HG02852 (cell line): Measurements from ENCODE around the gene NRXN3.
"Not testable (repeated sequence)": the region's sequence is repeated elsewhere in the genome, so short reads cannot be mapped to it uniquely, and the experiment has no call there.

Experiments
- ATAC-seq: cut with Tn5 transposase; IDR thresholded peaks from one replicate; pipeline ENCODE4 v1.9.1; 2021; ENCODE audit warnings: mild to moderate bottlenecking, moderate library complexity; ENCODE audit not compliant: unreplicated experiment

Gene NRXN3

DNA sequence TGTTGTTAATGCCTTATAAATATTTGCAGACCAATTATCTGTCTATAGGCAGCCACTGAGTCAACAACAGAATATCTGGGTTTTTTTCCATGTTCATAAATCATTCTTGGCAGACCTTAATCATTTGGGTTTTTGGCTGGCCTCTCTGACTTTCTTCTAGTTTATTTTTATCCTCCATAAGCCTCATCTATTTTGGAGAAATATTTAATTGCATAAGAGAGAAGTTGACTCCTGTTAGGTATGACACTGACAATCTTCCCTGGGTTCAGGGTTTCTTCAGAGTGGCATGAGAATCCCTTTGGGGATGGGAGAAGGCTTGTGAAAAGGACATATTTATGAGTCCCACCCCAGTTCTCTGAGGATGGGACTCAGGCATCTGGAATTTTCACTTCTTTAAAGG is 299.8 kb downstream of the NRXN3 start:
- no peak for ATAC-seq

DNA sequence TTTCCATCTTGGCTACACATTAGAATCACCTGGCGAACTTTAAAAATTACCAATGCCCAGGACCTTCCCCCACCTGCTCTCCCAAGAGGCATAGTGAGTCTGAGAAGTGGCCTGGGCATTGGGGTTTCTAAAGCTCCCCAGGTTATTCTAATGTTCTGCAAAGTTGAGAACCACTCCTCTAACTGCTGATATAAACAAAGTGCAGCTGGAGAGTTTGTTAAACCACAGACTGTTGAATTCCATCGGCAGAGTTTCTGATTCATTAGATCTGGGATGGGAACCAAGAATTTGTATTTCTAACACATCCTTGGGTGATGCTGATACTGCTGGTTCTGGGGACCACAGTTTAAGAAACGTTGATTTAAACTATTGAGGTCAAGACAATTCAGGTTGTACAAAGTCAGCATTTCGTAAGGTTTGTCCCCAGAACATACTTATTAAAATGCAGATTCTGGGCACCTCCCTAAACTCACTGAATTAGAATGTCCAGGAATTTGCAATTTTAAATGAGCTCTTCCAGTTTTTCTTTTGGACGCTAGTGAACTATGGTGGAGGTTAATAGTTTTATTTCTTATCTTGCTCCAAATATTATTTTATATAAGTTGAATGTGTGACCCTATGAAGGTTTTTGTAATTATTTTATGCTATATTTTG is 309.1 kb downstream of the NRXN3 start:
- no peak for ATAC-seq

DNA sequence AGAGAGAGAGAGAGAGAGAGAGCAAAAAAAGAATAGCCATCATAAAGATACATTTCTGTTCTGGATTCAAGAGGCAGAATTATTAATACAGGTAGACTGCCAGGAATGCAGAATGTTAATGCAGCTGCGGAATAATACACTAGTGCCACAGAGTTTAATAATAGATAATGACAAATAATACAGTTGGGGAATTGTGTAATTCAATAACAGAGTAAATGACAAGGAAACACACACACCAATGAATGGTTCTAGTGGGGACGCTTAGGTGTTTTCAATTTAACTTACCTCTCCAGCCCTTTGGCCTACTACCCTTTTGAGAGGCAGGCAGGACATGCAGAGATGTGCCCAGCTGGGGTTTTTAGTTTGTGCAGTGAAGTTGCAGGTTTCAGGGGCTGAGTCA is 313.9 kb downstream of the NRXN3 start:
- no peak for ATAC-seq

DNA sequence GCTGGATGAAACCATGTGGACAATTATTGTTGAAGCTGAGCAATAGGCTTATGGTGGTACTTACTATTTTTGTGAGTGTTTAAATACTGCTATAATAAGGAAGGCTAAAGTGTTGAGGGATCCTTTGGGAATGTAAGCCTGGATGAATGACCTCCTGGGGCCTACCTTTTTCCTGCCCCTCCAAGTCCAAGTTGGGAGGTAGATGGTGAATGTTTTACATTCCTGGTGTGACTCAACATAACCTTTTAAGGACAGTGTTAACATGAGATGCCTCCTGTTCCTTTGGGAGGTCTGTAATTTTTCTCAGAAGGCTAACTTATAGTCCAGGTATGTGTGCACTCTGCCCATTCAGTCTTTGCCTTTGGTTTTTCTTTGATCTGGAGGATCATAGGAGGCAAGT is 315.9 kb downstream of the NRXN3 start:
- ATAC-seq = no peak

DNA sequence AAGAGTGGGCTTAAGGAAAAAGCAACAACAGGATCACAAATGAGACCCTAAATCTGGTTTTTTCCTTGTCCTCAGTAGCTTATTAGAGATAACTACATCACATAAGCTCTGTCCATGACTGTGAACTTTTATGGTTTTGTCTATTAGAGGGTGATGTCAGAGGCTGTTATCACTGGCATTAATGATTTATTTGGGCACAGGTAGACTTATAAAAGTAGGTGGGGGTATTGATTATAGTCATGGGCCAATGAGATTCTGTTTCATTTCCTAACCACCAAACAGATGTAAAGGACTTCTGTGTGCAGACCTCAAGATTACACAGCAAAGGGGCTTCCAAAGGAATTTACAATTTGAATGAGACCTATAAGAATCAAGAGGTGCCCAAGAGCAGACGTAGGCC is 316.4 kb downstream of the NRXN3 start:
- ATAC-seq = no peak

DNA sequence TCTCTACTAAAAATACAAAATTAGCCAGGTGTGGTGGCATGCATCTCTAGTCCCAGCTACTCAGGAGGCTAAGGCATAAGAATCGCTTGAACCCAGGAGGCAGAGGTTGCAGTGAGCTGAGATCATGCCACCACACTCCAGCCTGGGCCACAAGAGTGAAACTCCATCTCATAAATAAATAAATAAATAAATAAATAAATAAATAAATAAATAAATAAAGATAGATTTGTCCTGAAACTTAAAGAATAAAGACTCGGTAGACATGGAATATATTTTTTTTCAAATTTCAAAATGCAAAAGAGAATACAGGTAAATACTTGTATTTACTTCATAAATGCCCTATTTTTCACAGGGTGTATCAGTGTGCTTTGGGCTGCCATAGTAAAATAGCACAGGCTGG is 317.4 kb downstream of the NRXN3 start:
- not testable (repeated sequence) for ATAC-seq

DNA sequence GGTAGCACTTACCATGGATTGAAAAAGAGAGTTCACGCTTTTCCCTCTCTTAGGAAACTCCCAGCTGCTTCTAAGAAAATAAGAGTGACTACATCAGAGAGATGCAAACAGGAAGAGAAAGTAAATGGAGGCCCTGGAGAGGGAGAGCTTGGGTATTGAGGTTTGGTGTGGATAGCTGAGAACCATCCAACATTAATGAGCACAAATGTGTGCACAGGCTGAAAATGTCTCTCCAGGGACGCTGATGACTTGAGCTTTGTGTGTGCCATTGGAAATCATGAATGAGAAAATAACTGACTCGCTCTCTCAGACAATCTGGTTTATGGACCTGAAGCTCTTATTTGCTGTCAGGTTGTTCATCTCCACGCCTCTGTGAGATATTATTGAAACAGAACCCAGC is 318.8 kb downstream of the NRXN3 start:
- ATAC-seq = no peak

DNA sequence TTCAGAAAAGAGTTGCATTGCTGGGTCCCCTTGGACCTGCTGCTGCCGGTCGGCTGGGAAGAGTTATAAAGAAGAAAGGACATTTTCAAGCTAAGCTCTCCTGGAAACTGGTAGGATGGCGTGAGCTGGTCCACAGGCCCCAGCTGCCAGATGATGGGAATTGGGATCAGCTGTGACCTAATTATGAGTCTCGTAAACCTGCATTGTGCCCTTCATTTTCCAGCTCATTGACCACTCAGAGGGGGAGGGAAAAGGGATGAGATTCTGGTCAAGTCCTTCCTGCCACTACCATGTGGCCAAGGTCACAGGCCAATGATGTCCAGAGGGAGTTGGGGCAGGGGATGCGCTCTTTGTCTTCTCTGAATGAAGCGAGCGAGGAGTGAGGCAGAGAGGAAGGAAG is 320.9 kb downstream of the NRXN3 start:
- no peak for ATAC-seq

DNA sequence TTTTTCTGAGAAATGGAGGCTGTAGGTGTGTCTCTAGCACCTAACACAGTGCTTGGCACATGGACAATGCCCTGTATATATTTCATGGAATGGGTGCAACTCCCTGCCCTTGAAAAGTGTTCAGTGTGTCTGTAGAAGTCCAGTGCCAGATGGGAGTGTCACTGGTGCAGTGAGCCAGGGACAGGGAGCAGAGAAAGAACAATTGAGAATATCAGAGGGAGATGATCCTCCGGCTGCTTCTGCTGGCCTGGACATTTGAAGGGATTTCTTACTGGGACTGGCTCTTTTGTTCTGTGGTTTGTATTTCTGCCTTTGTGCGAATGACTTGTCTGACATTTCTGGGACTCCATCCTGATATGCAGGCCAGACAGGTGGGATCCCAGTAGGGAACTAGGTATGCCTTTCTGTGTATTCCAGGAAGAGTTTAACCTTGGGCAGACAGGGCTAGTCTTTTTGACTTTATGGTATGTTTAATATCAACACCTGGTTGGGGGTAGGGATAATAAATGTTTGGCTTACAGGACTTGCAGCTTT is 328.0 kb downstream of the NRXN3 start:
- ATAC-seq = no peak

DNA sequence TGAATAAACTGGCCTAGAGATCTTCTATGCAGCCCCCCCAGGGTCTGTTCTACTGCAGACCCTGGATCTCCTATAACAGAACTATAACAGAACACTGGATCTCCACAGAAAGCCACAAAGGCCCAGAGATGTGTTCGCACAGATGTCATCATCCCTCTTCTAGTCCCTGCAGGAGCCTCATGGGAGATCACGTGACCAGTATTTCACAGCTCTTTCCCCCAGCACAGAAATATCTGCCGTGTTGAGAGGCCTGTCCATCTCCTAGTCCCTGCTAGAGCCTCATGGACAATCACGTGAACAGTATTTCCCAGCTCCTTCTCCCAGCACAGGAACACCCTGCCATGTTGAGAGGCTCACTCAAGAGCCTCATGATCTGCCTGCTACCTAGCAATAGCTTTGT is 331.7 kb downstream of the NRXN3 start:
- ATAC-seq = no peak

DNA sequence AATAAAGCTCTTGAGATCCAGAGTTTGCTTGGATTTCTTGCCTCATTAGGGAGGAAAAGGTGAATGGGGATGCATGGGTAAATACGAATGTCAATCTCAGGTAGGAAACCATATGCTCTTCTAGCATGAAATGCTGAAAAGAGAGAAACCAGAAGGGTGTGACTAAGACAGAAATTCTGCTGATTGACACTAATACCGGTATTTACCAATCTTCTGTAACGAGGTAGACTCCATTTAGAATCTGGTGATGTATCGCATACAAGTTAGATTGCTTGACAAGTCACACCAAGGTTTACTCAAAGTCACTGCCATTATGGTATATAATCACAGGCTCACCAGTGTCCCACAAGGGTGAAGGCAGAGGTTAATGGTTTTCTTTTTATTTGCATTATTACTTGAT is 337.9 kb downstream of the NRXN3 start:
- ATAC-seq = no peak

DNA sequence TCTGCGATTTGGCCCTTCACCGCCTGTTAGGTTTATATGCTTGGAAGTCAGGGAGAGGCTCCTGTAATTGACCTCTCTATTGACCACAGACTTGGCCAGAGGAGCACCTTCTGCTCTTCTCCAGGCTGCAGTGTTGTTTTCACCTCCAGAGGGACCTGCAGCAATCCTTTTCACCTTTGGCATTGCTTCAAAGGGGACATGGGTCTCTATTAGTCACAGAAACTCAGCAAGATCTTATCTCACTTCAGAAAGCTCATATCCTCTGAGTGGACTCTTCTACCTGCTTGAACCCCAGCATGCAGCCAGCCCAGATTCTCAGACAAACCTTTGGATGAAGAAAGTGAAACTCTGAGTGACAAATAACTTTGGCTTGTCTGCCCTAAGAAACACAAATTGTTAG is 339.3 kb downstream of the NRXN3 start:
- ATAC-seq = peak; percentile 67

DNA sequence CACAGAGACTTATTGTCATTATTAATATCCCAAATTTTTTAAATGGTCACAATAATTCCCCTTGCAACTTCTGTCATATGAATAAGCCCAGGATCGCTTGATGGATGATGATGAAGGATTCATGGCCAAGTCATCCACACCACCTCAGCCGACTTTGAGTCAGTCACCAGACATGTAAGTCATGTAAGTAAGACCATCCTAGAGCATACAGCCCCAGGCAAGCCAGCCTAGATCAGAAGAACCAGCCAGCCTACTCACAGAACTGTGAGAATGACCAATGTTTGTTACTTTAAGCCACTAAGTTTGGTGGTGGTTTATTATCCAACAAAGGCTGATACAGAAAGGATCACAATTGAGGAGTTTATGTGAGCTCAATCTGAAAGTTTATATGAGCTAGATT is 341.8 kb downstream of the NRXN3 start:
- ATAC-seq = no peak

DNA sequence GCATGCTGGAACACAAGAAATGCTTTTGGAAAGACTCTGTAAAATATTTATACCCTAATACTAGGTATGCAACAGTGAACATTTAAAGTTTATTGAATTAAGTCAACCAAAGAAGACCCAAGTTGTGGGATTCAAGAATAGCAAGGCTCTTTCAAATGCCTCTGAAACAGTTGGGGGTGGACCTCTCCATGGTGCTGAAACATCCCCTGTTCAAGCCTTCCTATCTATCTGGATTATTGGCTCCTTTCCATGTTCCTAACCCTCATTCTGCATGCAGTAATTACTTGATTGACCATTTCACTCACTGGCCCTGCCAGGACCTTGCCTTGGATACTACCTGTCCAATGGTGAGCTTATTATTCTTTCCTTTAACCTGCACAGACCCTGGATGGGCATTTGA is 349.7 kb downstream of the NRXN3 start:
- ATAC-seq = no peak

DNA sequence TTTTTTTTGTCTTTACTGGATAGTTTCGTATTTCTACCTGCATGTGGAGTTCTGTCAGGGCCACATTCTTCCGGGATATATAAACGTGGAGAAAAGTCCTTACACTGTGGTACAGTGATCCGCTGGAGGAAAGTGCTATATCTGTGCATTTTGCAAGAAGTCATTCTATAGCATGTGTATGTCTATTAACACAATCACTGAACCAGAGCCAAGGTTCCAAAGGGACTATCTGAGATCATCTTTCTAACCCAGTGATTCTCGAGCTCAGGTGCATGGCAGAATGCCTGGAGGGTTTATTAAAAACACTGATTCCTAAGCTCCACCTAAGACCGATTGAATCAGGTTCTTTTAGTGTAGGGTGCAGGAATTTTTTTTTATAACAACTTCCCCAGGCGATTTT is 354.0 kb downstream of the NRXN3 start:
- no peak for ATAC-seq

DNA sequence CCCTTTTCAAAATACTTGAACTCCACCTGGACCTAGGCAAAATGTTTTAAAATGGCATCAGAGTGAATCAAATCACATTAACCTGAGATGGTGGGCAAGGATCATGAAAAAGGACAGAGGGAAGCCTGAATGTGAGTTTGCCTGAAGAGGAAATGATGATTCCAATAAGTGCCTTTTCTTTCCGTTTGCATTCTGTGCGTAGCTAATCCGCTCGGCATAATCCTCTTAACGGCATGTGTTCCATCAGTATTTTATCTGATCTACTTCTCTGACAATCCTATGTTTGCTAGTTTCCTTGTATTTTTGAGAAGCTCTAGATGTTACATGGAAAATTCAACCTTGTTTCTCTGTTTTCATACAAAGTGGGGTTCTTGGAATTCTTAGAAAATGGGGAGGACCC is 354.6 kb downstream of the NRXN3 start:
- no peak for ATAC-seq

DNA sequence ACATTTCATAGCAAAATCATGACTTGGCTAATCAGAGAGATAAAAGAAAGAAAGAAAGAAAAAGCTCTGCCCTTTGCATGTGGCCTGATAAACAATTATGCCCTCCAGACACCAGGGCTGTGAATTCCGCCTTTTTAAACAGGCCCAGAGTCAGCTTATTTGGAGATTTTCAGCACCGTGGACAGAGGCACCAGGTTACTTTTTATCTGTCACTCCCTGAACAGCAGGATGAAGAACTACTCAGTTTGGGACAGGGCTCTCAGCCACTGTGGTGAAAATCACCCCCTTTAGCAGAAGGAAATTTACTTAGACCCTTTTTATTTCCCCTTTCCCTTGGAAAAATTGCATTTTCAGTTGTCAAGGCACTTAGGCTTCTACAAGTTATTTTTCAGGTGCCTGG is 359.9 kb downstream of the NRXN3 start:
- ATAC-seq = no peak

DNA sequence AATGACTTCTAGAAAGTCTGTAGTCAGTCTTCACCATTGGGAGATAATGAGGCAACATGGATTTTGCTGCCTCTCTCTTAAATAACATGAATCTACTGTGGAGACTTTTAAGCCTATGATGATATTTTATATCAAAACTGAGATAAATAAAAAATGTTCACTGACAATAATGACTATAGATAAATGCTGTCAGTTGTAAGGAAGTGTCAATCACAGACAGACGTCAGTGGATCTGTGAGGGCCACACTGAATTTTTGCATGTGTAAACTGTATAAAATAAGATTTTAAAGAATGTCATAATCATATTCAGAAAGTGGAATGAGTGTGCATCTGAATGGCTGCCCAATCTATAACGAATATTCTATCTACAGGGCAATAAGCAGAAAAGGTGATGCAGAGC is 364.0 kb downstream of the NRXN3 start:
- ATAC-seq = no peak

DNA sequence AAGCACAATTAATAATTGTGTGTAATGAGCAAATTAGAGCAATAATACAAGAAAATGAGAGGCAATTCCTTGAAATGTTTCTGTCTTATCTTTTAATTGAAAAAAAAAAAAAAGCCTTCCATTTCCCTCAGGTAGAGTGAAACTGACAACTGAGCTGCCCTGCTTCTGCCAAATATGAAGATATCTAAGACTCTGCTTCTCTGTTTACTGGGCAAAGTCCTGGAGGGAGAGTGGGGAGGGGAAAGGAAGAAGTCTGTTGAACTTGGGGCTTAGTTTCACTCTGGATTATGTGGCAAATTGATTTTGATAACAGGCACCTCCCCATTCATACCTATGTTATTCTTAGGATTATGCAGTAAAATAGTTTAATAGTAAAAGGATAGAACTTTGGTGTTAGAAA is 364.9 kb downstream of the NRXN3 start:
- no peak for ATAC-seq

DNA sequence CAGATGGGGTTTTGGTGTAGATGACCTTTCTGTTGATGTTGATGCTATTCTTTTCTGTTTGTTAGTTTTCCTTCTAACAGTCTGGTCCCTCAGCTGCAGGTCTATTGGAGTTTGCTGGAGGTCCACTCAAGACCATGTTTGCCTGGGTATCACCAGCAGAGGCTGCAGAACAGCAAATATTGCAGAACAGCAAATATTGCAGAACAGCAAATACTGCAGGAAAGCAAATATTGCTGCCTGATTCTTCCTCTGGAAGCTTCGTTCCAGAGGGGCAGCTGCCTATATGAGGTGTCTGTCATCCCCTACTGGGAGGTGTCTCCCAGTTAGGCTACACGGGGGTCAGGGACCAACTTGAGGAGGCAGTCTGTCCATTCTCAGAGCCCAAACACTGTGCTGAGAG is 371.6 kb downstream of the NRXN3 start:
- not testable (repeated sequence) for ATAC-seq

DNA sequence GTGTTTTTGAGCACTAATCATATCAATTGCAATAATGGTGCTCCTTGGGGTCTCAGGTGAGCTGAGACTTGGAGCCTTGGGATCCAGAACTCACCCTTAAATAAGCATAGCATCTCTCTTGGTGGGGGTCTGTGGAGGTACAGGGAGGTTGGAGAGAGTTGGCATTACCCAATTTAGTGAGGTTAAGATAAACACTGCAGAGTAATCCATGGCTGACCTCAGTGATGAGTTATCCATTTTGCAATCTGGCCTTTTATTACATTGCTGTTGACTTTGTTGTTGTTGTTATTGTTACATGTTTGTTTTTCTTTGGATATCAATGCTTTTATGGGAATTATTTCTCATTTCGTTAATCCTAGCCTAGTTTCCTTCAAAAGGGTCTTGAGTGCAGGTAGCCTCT is 373.3 kb downstream of the NRXN3 start:
- ATAC-seq = no peak

DNA sequence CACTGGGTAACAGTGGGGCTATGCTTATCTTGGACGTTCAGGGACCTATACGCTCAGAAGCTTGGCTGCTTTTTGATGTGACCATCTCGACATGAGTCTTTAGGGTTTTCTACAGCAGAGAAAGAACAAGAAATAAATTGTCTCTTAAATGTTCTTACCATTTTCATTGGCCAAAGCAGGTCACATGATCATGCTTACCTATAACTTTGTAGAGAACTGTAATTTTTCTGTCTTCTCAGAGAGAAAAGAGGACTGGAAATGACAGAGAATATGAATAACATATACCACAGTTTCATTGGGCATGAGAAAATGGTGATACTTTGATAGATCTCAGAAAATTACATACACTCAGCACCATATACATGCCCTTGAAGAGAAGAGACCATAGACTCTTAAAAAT is 390.9 kb downstream of the NRXN3 start:
- ATAC-seq = no peak
